IMR-90 (cell line): ENCODE results near the gene CERS1.

ENCODE experiments used
- BHLHE40 ChIP-seq: fragments of 150-350 bp; IDR thresholded peaks from 2 replicates; pipeline ENCODE4 v1.6.1; 2016; ENCODE audit warnings: mild to moderate bottlenecking, low read depth, low read length
- CEBPB ChIP-seq: IDR thresholded peaks from 2 replicates; pipeline ENCODE4 v1.6.1; 2012; ENCODE audit warnings: low read depth, low read length, improper control_type of control experiment
- CHD1 ChIP-seq: IDR thresholded peaks from 2 replicates; pipeline ENCODE4 v1.6.1; 2012; ENCODE audit warnings: low read depth, low read length, improper control_type of control experiment
- FOS ChIP-seq: fragments of 150-350 bp; IDR thresholded peaks from 2 replicates; pipeline ENCODE4 v1.6.1; 2016; ENCODE audit warnings: low read depth, low read length
- MAFK ChIP-seq: IDR thresholded peaks from 2 replicates; pipeline ENCODE4 v1.6.1; 2012; ENCODE audit warnings: low read depth, low read length, improper control_type of control experiment
- MAZ ChIP-seq: IDR thresholded peaks from 2 replicates; pipeline ENCODE4 v1.6.1; 2012; ENCODE audit warnings: low read depth, mild to moderate bottlenecking, low read length, improper control_type of control experiment, moderate library complexity, borderline replicate concordance
- POLR2A ChIP-seq: IDR thresholded peaks from 2 replicates; pipeline ENCODE4 v1.6.1; 2012; ENCODE audit warnings: mild to moderate bottlenecking, low read depth, low read length
- RAD21 ChIP-seq: IDR thresholded peaks from 2 replicates; pipeline ENCODE4 v1.6.1; 2012; ENCODE audit warnings: low read length, improper control_type of control experiment
- RCOR1 ChIP-seq: IDR thresholded peaks from 2 replicates; pipeline ENCODE4 v1.6.1; 2012; ENCODE audit warnings: mild to moderate bottlenecking, low read length, improper control_type of control experiment; ENCODE audit not compliant: insufficient replicate concordance
- RFX5 ChIP-seq: IDR thresholded peaks from 2 replicates; pipeline ENCODE4 v1.8.0; 2012; ENCODE audit warnings: low read depth, mild to moderate bottlenecking, low read length, moderate library complexity
- SMC3 ChIP-seq: fragments of 150-350 bp; IDR thresholded peaks from 2 replicates; pipeline ENCODE4 v1.6.1; 2016; ENCODE audit warnings: low read depth, mild to moderate bottlenecking, antibody characterized with exemption, low read length, moderate library complexity
- TF ChIP-seq, protein P1 (sequence below): conservative IDR thresholded peaks from 2 replicates; pipeline ENCODE4 v1.5.1; 2012; ENCODE audit warnings: mild to moderate bottlenecking, low read depth, low read length, improper control_type of control experiment
- TF ChIP-seq, protein P2 (sequence below): fragments of 150-350 bp; IDR thresholded peaks from 2 replicates; pipeline ENCODE4 v1.6.1; 2017; ENCODE audit warnings: mild to moderate bottlenecking, antibody characterized with exemption, low read length, low read depth
- TF ChIP-seq, protein P3 (sequence below): fragments of 150-350 bp; IDR thresholded peaks from 2 replicates; pipeline ENCODE4 v1.6.1; 2016; ENCODE audit warnings: low read depth, mild to moderate bottlenecking, low read length, moderate library complexity, borderline replicate concordance

DNA sequence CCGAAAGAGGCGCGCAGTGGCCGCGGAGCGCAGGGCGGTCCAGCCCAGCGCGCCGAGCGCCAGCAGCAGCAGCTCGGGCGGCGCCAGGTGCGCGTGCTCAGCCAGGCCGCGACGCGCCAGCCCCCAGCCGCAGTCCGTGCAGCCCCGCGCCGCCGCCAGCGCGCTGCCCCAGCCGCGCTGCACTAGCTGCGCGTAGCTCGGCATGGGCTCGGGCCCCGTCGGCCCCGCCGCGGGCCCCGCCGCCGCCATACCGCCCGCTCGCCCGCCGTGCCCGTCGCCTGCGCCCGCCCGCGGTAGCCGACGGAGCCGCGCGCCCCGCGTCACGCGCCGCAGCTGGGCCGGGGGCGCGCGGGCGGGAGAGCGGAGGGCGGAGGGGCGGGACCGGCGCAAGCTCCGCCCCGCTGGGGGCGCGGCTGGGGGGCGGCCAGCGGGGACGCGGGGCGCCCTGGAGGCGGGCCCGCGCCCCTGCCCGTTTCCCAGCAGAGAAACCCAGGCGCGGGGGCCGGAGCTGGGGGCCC, at the start of gene CERS1:
- TF ChIP-seq POLR2A (no peak), SMC3 (no peak), RFX5 (no peak), MAZ (no peak), BHLHE40 (no peak), RAD21 (no peak), CHD1 (no peak), CEBPB (no peak), MAFK (no peak), RCOR1 (no peak), FOS (no peak)
- TF ChIP-seq, protein P1, sequence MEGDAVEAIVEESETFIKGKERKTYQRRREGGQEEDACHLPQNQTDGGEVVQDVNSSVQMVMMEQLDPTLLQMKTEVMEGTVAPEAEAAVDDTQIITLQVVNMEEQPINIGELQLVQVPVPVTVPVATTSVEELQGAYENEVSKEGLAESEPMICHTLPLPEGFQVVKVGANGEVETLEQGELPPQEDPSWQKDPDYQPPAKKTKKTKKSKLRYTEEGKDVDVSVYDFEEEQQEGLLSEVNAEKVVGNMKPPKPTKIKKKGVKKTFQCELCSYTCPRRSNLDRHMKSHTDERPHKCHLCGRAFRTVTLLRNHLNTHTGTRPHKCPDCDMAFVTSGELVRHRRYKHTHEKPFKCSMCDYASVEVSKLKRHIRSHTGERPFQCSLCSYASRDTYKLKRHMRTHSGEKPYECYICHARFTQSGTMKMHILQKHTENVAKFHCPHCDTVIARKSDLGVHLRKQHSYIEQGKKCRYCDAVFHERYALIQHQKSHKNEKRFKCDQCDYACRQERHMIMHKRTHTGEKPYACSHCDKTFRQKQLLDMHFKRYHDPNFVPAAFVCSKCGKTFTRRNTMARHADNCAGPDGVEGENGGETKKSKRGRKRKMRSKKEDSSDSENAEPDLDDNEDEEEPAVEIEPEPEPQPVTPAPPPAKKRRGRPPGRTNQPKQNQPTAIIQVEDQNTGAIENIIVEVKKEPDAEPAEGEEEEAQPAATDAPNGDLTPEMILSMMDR = no peak
- TF ChIP-seq, protein P2, sequence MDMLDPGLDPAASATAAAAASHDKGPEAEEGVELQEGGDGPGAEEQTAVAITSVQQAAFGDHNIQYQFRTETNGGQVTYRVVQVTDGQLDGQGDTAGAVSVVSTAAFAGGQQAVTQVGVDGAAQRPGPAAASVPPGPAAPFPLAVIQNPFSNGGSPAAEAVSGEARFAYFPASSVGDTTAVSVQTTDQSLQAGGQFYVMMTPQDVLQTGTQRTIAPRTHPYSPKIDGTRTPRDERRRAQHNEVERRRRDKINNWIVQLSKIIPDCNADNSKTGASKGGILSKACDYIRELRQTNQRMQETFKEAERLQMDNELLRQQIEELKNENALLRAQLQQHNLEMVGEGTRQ = no peak; the same call in 1 of the 2 replicates
- TF ChIP-seq, protein P3, sequence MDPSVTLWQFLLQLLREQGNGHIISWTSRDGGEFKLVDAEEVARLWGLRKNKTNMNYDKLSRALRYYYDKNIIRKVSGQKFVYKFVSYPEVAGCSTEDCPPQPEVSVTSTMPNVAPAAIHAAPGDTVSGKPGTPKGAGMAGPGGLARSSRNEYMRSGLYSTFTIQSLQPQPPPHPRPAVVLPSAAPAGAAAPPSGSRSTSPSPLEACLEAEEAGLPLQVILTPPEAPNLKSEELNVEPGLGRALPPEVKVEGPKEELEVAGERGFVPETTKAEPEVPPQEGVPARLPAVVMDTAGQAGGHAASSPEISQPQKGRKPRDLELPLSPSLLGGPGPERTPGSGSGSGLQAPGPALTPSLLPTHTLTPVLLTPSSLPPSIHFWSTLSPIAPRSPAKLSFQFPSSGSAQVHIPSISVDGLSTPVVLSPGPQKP = no peak
